ENCODE measurements around the gene PRKACA. TPM values are rescaled to one million over a fixed set of nuclear protein-coding genes. Genes with fewer than 3 reads are reported as not detected.

Gene PRKACA
- total and polyA plus RNA-seq, 10 of the 15 experiments (the other 5 are each of a cell fraction or from before 2014, with no cell fraction given) = 0.53 to 68.5 (median 11.2) TPM

- no peaks in the 10 kb centered on the region for H3K36me3 ChIP-seq (ENCODE audit: control insufficient read depth in 2 of 2, insufficient read depth in 2 of 2, low read length in 1 of 2)
- TF ChIP-seq NRF1 (conservative IDR thresholded peaks at IDR 0.05; ENCODE audit: low read depth, low read length) (no peak), TBL1XR1 (IDR thresholded peaks at IDR 0.05; ENCODE audit: low read depth, low read length) (no peak), RBBP5 (conservative IDR thresholded peaks at IDR 0.05) (no peak), ELK1 (IDR thresholded peaks at IDR 0.05; ENCODE audit: low read depth, low read length) (no peak), POLR2AphosphoS5 (IDR thresholded peaks at IDR 0.05; ENCODE audit: low read length) (no peak), NFXL1 (IDR thresholded peaks at IDR 0.05; ENCODE audit: borderline replicate concordance) (no peak), NR2C1 (IDR thresholded peaks at IDR 0.05) (no peak), SMARCA5 (IDR thresholded peaks at IDR 0.05) (no peak), SKIL (IDR thresholded peaks at IDR 0.05; ENCODE audit: low read depth, poor library complexity, severe bottlenecking) (no peak), ZSCAN29 (IDR thresholded peaks at IDR 0.05) (no peak), CTCF (IDR thresholded peaks at IDR 0.05 in 2 of 3, conservative IDR thresholded peaks at IDR 0.05 in 1 of 3; ENCODE audit: control insufficient read depth in 2 of 3, extremely low read depth in 1 of 3, insufficient read depth in 1 of 3, low read depth in 3 of 3, low read length in 3 of 3) (no peak)
- peaks cover 6% of the 10 kb centered on the region; the same call in 1 of the 2 replicates for H3K4me1 ChIP-seq (ENCODE audit: control insufficient read depth, insufficient read depth, low read length)
- WGBS (ENCODE audit: insufficient coverage, insufficient replicate concordance, low lambda C conversion rate, missing lambda C conversion rate) = 87% methylated on average over 34 of the region's 47 CpGs
- no peak overlapping the region for H2AFZ ChIP-seq (ENCODE audit: control insufficient read depth, low read depth, low read length)
- CTCF ChIA-PET = interaction anchor here (0.9 kb wide), 1 partner anchor 14 kb away, joined by 3 read pairs; the partner anchor contains the start of gene ASF1B
- no peak overlapping the region for H3K27ac ChIP-seq (ENCODE audit: control insufficient read depth, insufficient read depth)
- H3K9me3 ChIP-seq (replicated peaks; ENCODE audit: control insufficient read depth, insufficient read depth, low read length) = no peaks in the 10 kb centered on the region
- in situ Hi-C loops (cut with MboI) (no loop called here), intact Hi-C loops (cut with micrococcal nuclease; ENCODE audit: unreplicated experiment) (no loop called here)
- ATAC-seq (no peak), FAIRE-seq (no peak), DNase-seq (ENCODE audit: low read depth, low spot score) (no peak)
- no peaks in the 10 kb centered on the region for H3K27me3 ChIP-seq (replicated peaks in 1 of 2; ENCODE audit: control insufficient read depth in 2 of 2, insufficient read depth in 2 of 2, low read length in 1 of 2)
- POLR2A ChIA-PET = no interaction called here
- H3K9ac ChIP-seq (ENCODE audit: control insufficient read depth, insufficient read depth, low read length) = no peak overlapping the region
- H4K20me1 ChIP-seq (ENCODE audit: control insufficient read depth, insufficient read depth) = no peaks in the 10 kb centered on the region
- BruUV-seq (replicated peaks) = no TSS peak
- RAD21 ChIA-PET (ENCODE audit: unreplicated experiment) = no interaction called here
- H3K4me3 ChIP-seq = no peak overlapping the region
- SMC1A ChIA-PET (ENCODE audit: uncharacterized antibody, unreplicated experiment) = no interaction called here
- H3K79me2 ChIP-seq (ENCODE audit: control insufficient read depth, insufficient read depth, low read length) = no peaks in the 10 kb centered on the region
- no peak overlapping the region for H3K4me2 ChIP-seq (ENCODE audit: control insufficient read depth, insufficient read depth)
Measured at GRCh38 chr19:14150770-14151661, 33.5 kb upstream of the PRKACA start.

Data from GM12878 (cell line).